HG03066 (cell line): ENCODE results near the gene SORCS2.

Source experiments
- ATAC-seq: cut with Tn5 transposase; IDR thresholded peaks from one replicate; pipeline ENCODE4 v1.9.1; 2021; ENCODE audit warnings: low read depth; ENCODE audit not compliant: unreplicated experiment

SORCS2 gene

GRCh38 chr4:7700665-7701064, 508.3 kb downstream of the SORCS2 start:
- no peak for ATAC-seq

GRCh38 chr4:7701866-7702649, 509.7 kb downstream of the SORCS2 start:
- no peak for ATAC-seq

- no peak for ATAC-seq
Measured at GRCh38 chr4:7703688-7704087, 511.4 kb downstream of the SORCS2 start.

- ATAC-seq = no peak
Measured at GRCh38 chr4:7704091-7704490, 511.8 kb downstream of the SORCS2 start.

- no peak for ATAC-seq
Measured at GRCh38 chr4:7704625-7705024, 512.3 kb downstream of the SORCS2 start.

GRCh38 chr4:7705062-7705461, 512.7 kb downstream of the SORCS2 start:
- ATAC-seq = no peak

GRCh38 chr4:7705593-7705992, 513.3 kb downstream of the SORCS2 start:
- no peak for ATAC-seq

- no peak for ATAC-seq
Measured at GRCh38 chr4:7708238-7708637, 515.9 kb downstream of the SORCS2 start.

- no peak for ATAC-seq
Measured at GRCh38 chr4:7708981-7709380, 516.6 kb downstream of the SORCS2 start.

GRCh38 chr4:7709431-7709830, 517.1 kb downstream of the SORCS2 start:
- no peak for ATAC-seq

- ATAC-seq = no peak
Measured at GRCh38 chr4:7710126-7710525, 517.8 kb downstream of the SORCS2 start.

GRCh38 chr4:7710576-7711306, 518.4 kb downstream of the SORCS2 start:
- no peak for ATAC-seq

- no peak for ATAC-seq
Measured at GRCh38 chr4:7711307-7711963, 519.1 kb downstream of the SORCS2 start.

GRCh38 chr4:7712021-7712671, 519.8 kb downstream of the SORCS2 start:
- ATAC-seq = no peak

GRCh38 chr4:7713757-7714156, 521.4 kb downstream of the SORCS2 start:
- no peak for ATAC-seq

- ATAC-seq = no peak
Measured at GRCh38 chr4:7714176-7714575, 521.8 kb downstream of the SORCS2 start.

- ATAC-seq = no peak
Measured at GRCh38 chr4:7714738-7715137, 522.4 kb downstream of the SORCS2 start.

- ATAC-seq = no peak
Measured at GRCh38 chr4:7715271-7716009, 523.1 kb downstream of the SORCS2 start.

- ATAC-seq = no peak
Measured at GRCh38 chr4:7716010-7716721, 523.8 kb downstream of the SORCS2 start.

GRCh38 chr4:7717161-7717560, 524.8 kb downstream of the SORCS2 start:
- ATAC-seq = no peak
